Measurements from ENCODE around the gene CD163L1.

- TF ChIP-seq POLR2AphosphoS5 (IDR thresholded peaks at IDR 0.05) (no peak), CTCF (IDR thresholded peaks at IDR 0.05) (no peak), POLR2A (IDR thresholded peaks at IDR 0.05) (no peak), EP300 (IDR thresholded peaks at IDR 0.05) (no peak)
Observed at GRCh38 chr12:7351177-7351576, 92.8 kb downstream of the CD163L1 start.
